SK-N-SH (cell line): ENCODE results near the gene CAPN9.

Experiments used
- EP300 ChIP-seq, 2 experiments: IDR thresholded peaks; 2 replicates each; pipeline versions ENCODE4 v1.4.0 to v1.6.1; 2012; ENCODE audit warnings: borderline replicate concordance in 1 of 2, low read depth in 1 of 2, low read length in 1 of 2
- EZH2phosphoT487 ChIP-seq: fragments of 200-600 bp; sonication (generic); IDR thresholded peaks from 2 replicates; pipeline ENCODE4 v1.6.1; 2017; ENCODE audit warnings: low read depth, mixed run types, mild to moderate bottlenecking, antibody characterized with exemption, moderate library complexity, borderline replicate concordance
- GABPA ChIP-seq: IDR thresholded peaks from 2 replicates; pipeline ENCODE4 v1.4.0; 2012; ENCODE audit warnings: low read depth, mild to moderate bottlenecking
- MAX ChIP-seq: IDR thresholded peaks from 2 replicates; pipeline ENCODE4 v1.4.0; 2012; ENCODE audit warnings: low read depth
- MXI1 ChIP-seq: IDR thresholded peaks from 2 replicates; pipeline ENCODE4 v1.6.1; 2012; ENCODE audit warnings: mild to moderate bottlenecking, low read depth, low read length, improper control_type of control experiment
- NRF1 ChIP-seq: IDR thresholded peaks from 2 replicates; pipeline ENCODE4 v1.6.1; 2012; ENCODE audit warnings: low read depth, mild to moderate bottlenecking, low read length
- PBX3 ChIP-seq: IDR thresholded peaks from 2 replicates; pipeline ENCODE4; 2012
- POLR2AphosphoS5 ChIP-seq: IDR thresholded peaks from 2 replicates; pipeline ENCODE4 v1.6.1; 2012; ENCODE audit warnings: low read depth, low read length
- RAD21 ChIP-seq: IDR thresholded peaks from 2 replicates; pipeline ENCODE4 v1.6.1; 2012; ENCODE audit warnings: mild to moderate bottlenecking, low read length
- TCF12 ChIP-seq: IDR thresholded peaks from 2 replicates; pipeline ENCODE4 v1.4.0; 2012
- USF2 ChIP-seq: fragments of 150-350 bp; IDR thresholded peaks from 2 replicates; pipeline ENCODE4 v1.6.1; 2017; ENCODE audit warnings: antibody characterized with exemption, low read length, low read depth, borderline replicate concordance
- ZBTB33 ChIP-seq: IDR thresholded peaks from 2 replicates; pipeline ENCODE4 v1.4.0; 2012; ENCODE audit warnings: low read depth, borderline replicate concordance
- TF ChIP-seq, protein P1 (sequence below): fragments of 200-600 bp; sonication (generic); IDR thresholded peaks from 2 replicates; pipeline ENCODE4 v1.6.1; 2017; ENCODE audit warnings: antibody characterized with exemption, mild to moderate bottlenecking, moderate library complexity

DNA sequence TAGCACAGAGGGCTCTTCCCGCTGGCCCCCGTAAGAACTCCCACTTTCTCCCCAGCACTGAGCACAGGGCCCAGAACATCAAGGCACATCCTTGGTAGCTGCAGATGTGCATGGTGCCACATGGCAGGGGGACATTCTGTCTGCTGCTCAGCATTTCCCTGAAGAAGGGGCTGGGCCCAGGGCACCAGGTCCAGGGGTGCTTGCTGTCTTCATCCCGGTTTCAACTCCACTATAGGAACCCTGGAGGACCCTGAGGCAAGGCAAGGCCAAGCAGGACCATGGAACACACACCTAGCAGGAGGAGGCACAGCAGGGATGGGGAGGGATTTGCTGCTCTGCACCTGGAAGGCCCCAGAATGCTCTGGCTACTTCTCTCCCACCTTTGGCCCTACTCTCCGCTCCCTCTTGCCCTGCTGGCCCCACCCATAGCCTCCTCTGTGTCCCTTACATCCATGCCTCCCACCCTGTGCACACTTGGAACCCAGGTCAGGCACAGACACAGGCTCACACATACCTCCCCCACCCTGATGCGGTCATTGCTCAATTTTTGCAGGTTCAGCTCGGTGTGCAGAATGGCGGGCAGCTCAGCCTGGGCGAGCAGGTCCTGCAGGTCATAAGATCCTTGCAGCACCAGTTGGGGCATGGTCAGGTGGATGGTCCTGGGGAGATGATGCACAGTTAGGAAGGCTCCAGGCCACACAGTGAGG lies 43.4 kb upstream of the CAPN9 start:
- TF ChIP-seq, protein P1, sequence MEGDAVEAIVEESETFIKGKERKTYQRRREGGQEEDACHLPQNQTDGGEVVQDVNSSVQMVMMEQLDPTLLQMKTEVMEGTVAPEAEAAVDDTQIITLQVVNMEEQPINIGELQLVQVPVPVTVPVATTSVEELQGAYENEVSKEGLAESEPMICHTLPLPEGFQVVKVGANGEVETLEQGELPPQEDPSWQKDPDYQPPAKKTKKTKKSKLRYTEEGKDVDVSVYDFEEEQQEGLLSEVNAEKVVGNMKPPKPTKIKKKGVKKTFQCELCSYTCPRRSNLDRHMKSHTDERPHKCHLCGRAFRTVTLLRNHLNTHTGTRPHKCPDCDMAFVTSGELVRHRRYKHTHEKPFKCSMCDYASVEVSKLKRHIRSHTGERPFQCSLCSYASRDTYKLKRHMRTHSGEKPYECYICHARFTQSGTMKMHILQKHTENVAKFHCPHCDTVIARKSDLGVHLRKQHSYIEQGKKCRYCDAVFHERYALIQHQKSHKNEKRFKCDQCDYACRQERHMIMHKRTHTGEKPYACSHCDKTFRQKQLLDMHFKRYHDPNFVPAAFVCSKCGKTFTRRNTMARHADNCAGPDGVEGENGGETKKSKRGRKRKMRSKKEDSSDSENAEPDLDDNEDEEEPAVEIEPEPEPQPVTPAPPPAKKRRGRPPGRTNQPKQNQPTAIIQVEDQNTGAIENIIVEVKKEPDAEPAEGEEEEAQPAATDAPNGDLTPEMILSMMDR, result no peak
- TF ChIP-seq PBX3 (no peak), USF2 (no peak), ZBTB33 (no peak), EZH2phosphoT487 (no peak), NRF1 (no peak), TCF12 (no peak), EP300 (IDR thresholded peaks at IDR 0.05; ENCODE audit: borderline replicate concordance in 1 of 2, low read depth in 1 of 2, low read length in 1 of 2) (no peak), GABPA (no peak), MAX (no peak), RAD21 (no peak), MXI1 (no peak), POLR2AphosphoS5 (no peak)
